K562 (cell line): Measurements from ENCODE around the gene METAP1D. TPM values are rescaled to one million over a fixed set of nuclear protein-coding genes. Genes with fewer than 3 reads are reported as not detected.
A peak's percentile ranks its signal among the peaks of the same experiment; 100 is the strongest.

ENCODE experiments used
- BDP1 ChIP-seq: IDR thresholded peaks from 3 replicates; pipeline ENCODE4 v1.6.1; 2011; ENCODE audit not compliant: insufficient read length, insufficient read depth
- CBFA2T2 ChIP-seq: fragments of 450-650 bp; conservative IDR thresholded peaks from 2 replicates; pipeline ENCODE4 v1.6.1; 2017; ENCODE audit warnings: mild to moderate bottlenecking
- DMBX1 ChIP-seq: fragments of 250-450 bp; sonication (Bioruptor Pico); IDR thresholded peaks from 2 replicates; pipeline ENCODE4 v1.8.0; 2022; ENCODE audit warnings: inconsistent platforms, mild to moderate bottlenecking, moderate library complexity, borderline replicate concordance
- E2F8 ChIP-seq: fragments of 450-650 bp; IDR thresholded peaks from 2 replicates; pipeline ENCODE4 v1.7.1; 2018; ENCODE audit warnings: mild to moderate bottlenecking, low read depth; ENCODE audit not compliant: partially characterized antibody
- EP300 ChIP-seq: IDR thresholded peaks from 2 replicates; pipeline ENCODE4 v1.6.1; 2012; ENCODE audit warnings: low read length, improper control_type of control experiment
- HINFP ChIP-seq: fragments of 450-650 bp; conservative IDR thresholded peaks from 2 replicates; pipeline ENCODE4 v1.6.1; 2016; ENCODE audit warnings: missing genetic modification characterization, low read depth, mild to moderate bottlenecking, control low read depth, missing compliant biosample characterization
- MXI1 ChIP-seq: IDR thresholded peaks from 2 replicates; pipeline ENCODE4 v1.6.1; 2011; ENCODE audit warnings: low read depth, mild to moderate bottlenecking, improper control_type of control experiment, low read length
- NFE2L1 ChIP-seq: fragments of 450-650 bp; IDR thresholded peaks from 2 replicates; pipeline ENCODE4 v1.6.1; 2016; ENCODE audit warnings: missing genetic modification characterization, low read depth, mild to moderate bottlenecking, missing compliant biosample characterization, moderate library complexity, borderline replicate concordance
- RBM39 ChIP-seq: fragments of 200-400 bp; formaldehyde crosslinking; optimal IDR thresholded peaks from 2 replicates; pipeline ENCODE3; 2018; ENCODE audit warnings: low read depth, low read length
- SAFB ChIP-seq: fragments of 200-400 bp; formaldehyde crosslinking; IDR thresholded peaks from 2 replicates; pipeline ENCODE4 v1.6.1; 2017; ENCODE audit warnings: low read depth, low read length, borderline replicate concordance
- SMAD1 ChIP-seq: fragments of 150-350 bp; IDR thresholded peaks from 2 replicates; pipeline ENCODE4 v1.6.1; 2014; ENCODE audit warnings: low read length, low read depth; ENCODE audit not compliant: partially characterized antibody
- SMAD3 ChIP-seq: fragments of 450-650 bp; formaldehyde crosslinking; conservative IDR thresholded peaks from 2 replicates; pipeline ENCODE4 v1.4.0; 2020; ENCODE audit warnings: mild to moderate bottlenecking
- SNAPC5 ChIP-seq: fragments of 250-450 bp; sonication (Bioruptor Pico); IDR thresholded peaks from 2 replicates; pipeline ENCODE4 v1.8.0; 2021; ENCODE audit warnings: moderate library complexity, mild to moderate bottlenecking, inconsistent platforms
- SREBF2 ChIP-seq: sonication (generic); formaldehyde crosslinking; IDR thresholded peaks from 2 replicates; pipeline ENCODE4 v1.4.0; 2020; ENCODE audit warnings: mild to moderate bottlenecking, missing genetic modification reagents
- U2AF2 ChIP-seq: fragments of 200-400 bp; formaldehyde crosslinking; optimal IDR thresholded peaks from 2 replicates; pipeline ENCODE3; 2017; ENCODE audit warnings: low read depth, mild to moderate bottlenecking, low read length
- USF1 ChIP-seq: sonication (generic); formaldehyde crosslinking; IDR thresholded peaks from 2 replicates; pipeline ENCODE4 v1.9.0; 2022; ENCODE audit warnings: mild to moderate bottlenecking, missing genetic modification reagents
- ZNF224 ChIP-seq: sonication (generic); formaldehyde crosslinking; IDR thresholded peaks from 2 replicates; pipeline ENCODE4 v1.8.0; 2022; ENCODE audit warnings: mild to moderate bottlenecking, missing genetic modification reagents
- ZNF24 ChIP-seq: fragments of 450-650 bp; IDR thresholded peaks from 2 replicates; pipeline ENCODE4 v1.6.1; 2016
- ZNF347 ChIP-seq: fragments of 450-650 bp; formaldehyde crosslinking; IDR thresholded peaks from 2 replicates; pipeline ENCODE4 v1.4.0; 2020; ENCODE audit warnings: low read depth, mild to moderate bottlenecking, moderate library complexity
- ZNF696 ChIP-seq: fragments of 250-450 bp; sonication (Bioruptor Pico); conservative IDR thresholded peaks from 2 replicates; pipeline ENCODE4 v1.4.0; 2020; ENCODE audit warnings: mild to moderate bottlenecking, moderate library complexity
- ZNF707 ChIP-seq: fragments of 250-450 bp; sonication (Bioruptor Pico); conservative IDR thresholded peaks from 2 replicates; pipeline ENCODE4 v1.8.0; 2022; ENCODE audit warnings: inconsistent platforms, mild to moderate bottlenecking, moderate library complexity
- polyA plus RNA-seq, 8 experiments: library from polyadenylated mRNA; depleted of rRNA in 4 of 8; stranded (reverse) in 5 of 8; unstranded in 3 of 8; fragments of >200 nt; fragmentation: Nextera tagmentation in 2 of 8; fragmentation: Illumina TruSeq in 1 of 8; extraction: Ambion mirVana in 2 of 8; extraction: Trizol in 1 of 8; gene quantifications; 2 replicates each; pipeline versions ENCODE4 v1.2.1 to v1.2.3, GENCODE V29; 2011 to 2014; ENCODE audit warnings: inconsistent platforms in 1 of 8, missing spikeins in 1 of 8
- total RNA-seq, 7 experiments: library from RNA; depleted of rRNA in 6 of 7; stranded (reverse); fragments of >200 nt in 6 of 7; fragmentation: Illumina TruSeq in 2 of 7; extraction: Trizol in 2 of 7; gene quantifications; 2 replicates each; pipeline versions ENCODE4 v1.2.1 to v1.2.3, GENCODE V29; 2011 to 2021; ENCODE audit warnings: low replicate concordance in 1 of 7
- TF ChIP-seq, protein P1 (sequence below): fragments of 450-650 bp; IDR thresholded peaks from 2 replicates; pipeline ENCODE4 v1.6.1; 2016

METAP1D gene
- total and polyA plus RNA-seq, 9 of the 15 experiments (the other 6 are each of a cell fraction or from before 2014, with no cell fraction given): 8.0 to 23.4 (median 15.7) TPM

DNA sequence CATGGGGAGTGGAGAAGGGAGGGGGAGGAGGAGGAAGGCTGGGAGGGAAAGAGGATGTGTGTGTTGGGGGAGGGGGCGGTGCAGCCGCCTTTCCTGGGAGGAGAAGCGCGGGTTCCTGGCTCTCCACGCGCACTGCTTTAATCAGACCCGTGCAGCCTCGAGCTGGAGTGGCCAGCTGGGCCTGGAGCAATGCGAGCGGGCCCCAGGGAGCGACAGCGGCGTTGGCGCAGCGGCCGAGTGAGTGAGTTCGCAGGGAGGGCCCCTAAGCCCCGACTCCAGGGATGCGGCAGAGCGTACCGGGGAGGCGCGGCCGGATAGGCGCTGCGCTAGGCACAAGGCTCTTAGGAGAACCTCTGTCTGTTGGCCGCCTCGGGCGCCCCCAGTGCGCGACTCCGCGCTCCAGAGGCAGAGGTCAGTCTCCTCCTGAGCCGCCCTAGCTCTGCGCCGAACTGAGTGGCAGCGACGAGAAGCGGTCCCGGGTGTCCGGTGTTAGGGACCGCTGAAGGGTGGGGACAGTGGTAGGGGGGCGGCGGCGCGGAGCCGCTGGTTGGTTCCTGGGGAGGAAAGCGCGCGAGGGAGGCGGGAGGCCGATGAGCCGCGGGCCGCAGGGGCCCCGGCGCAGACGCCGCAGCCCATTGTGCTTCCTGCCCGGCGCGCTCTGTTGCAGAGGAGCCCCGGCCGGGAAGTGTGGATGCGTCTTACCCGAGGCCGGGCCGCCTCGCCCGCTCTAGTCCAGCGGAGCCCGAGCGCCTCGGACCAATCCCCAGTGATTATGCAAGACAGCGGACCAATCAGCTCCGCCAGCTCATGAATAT is 85.1 kb downstream of the METAP1D start (continued):
- TF ChIP-seq SMAD1 (peak; percentile 30), BDP1 (no peak), RBM39 (no peak), ZNF224 (no peak), USF1 (CRISPR knock-in tag) (no peak), EP300 (peak; percentile 20; the same call in 1 of the 2 replicates), ZNF347 (CRISPR knock-in tag) (no peak), ZNF707 (CRISPR knock-in tag) (no peak), SNAPC5 (CRISPR knock-in tag) (no peak), SMAD3 (CRISPR knock-in tag) (no peak), DMBX1 (CRISPR knock-in tag) (no peak), MXI1 (no peak), E2F8 (peak; percentile 48), NFE2L1 (tag) (no peak), CBFA2T2 (0 out of 2 replicates have a peak, but pooled peaks have one; percentile 23), HINFP (no peak), ZNF24 (peak; percentile 11; the same call in 1 of the 2 replicates), ZNF696 (no peak), SREBF2 (CRISPR knock-in tag) (no peak), U2AF2 (no peak), SAFB (no peak; the same call in 1 of the 2 replicates)
- TF ChIP-seq, protein P1, sequence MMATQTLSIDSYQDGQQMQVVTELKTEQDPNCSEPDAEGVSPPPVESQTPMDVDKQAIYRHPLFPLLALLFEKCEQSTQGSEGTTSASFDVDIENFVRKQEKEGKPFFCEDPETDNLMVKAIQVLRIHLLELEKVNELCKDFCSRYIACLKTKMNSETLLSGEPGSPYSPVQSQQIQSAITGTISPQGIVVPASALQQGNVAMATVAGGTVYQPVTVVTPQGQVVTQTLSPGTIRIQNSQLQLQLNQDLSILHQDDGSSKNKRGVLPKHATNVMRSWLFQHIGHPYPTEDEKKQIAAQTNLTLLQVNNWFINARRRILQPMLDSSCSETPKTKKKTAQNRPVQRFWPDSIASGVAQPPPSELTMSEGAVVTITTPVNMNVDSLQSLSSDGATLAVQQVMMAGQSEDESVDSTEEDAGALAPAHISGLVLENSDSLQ: peak; percentile 25; the same call in 1 of the 2 replicates
